Astrocyte (in vitro differentiated cells and primary cell): ENCODE measurements around the gene MYO1E.

Source experiments
- EZH2 ChIP-seq: IDR thresholded peaks from 2 replicates; pipeline ENCODE4 v1.6.1; 2012; ENCODE audit warnings: mild to moderate bottlenecking, low read length, inconsistent platforms; ENCODE audit not compliant: insufficient read depth
- TF ChIP-seq, protein P1 (sequence below): IDR thresholded peaks from 2 replicates; pipeline ENCODE4 v1.5.1; 2011; ENCODE audit warnings: low read depth, mild to moderate bottlenecking, inconsistent platforms, low read length, moderate library complexity; ENCODE audit not compliant: insufficient read depth

- TF ChIP-seq, protein P1, sequence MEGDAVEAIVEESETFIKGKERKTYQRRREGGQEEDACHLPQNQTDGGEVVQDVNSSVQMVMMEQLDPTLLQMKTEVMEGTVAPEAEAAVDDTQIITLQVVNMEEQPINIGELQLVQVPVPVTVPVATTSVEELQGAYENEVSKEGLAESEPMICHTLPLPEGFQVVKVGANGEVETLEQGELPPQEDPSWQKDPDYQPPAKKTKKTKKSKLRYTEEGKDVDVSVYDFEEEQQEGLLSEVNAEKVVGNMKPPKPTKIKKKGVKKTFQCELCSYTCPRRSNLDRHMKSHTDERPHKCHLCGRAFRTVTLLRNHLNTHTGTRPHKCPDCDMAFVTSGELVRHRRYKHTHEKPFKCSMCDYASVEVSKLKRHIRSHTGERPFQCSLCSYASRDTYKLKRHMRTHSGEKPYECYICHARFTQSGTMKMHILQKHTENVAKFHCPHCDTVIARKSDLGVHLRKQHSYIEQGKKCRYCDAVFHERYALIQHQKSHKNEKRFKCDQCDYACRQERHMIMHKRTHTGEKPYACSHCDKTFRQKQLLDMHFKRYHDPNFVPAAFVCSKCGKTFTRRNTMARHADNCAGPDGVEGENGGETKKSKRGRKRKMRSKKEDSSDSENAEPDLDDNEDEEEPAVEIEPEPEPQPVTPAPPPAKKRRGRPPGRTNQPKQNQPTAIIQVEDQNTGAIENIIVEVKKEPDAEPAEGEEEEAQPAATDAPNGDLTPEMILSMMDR = no peak
- TF ChIP-seq EZH2 = no peak
These were observed 60.5 kb downstream of the MYO1E start for GRCh38 chr15:59312205-59312604.
